Loucy (cell line): ENCODE results near the gene GAK.

Experiments used
- H2AFZ ChIP-seq: fragments of 200-600 bp; sonication (generic); 2 replicates; pipeline ENCODE4 v1.6.0; 2016; ENCODE audit warnings: antibody characterized with exemption, mild to moderate bottlenecking, low read length, moderate library complexity
- H3F3A ChIP-seq: fragments of 200-600 bp; 2 replicates; pipeline ENCODE4 v1.6.0; 2016; ENCODE audit warnings: antibody characterized with exemption, low read depth, mild to moderate bottlenecking
- H3K27me3 ChIP-seq: fragments of 200-600 bp; sonication (generic); 2 replicates; pipeline ENCODE4 v1.6.1; 2014; ENCODE audit warnings: low read length, mild to moderate bottlenecking; ENCODE audit not compliant: insufficient read depth, poor library complexity, severe bottlenecking
- H3K36me3 ChIP-seq: fragments of 200-600 bp; sonication (generic); 2 replicates; pipeline ENCODE4 v1.6.1; 2016; ENCODE audit warnings: low read length; ENCODE audit not compliant: insufficient read depth
- H3K4me1 ChIP-seq: fragments of 200-600 bp; sonication (generic); 2 replicates; pipeline ENCODE4 v1.5.1; 2014; ENCODE audit warnings: low read length, mild to moderate bottlenecking; ENCODE audit not compliant: insufficient read depth, poor library complexity, severe bottlenecking
- H3K4me2 ChIP-seq: fragments of 200-600 bp; sonication (generic); 2 replicates; pipeline ENCODE4 v1.6.0; 2014; ENCODE audit warnings: antibody characterized with exemption, low read length, low read depth, mild to moderate bottlenecking; ENCODE audit not compliant: poor library complexity, severe bottlenecking
- H3K4me3 ChIP-seq: fragments of 200-600 bp; sonication (generic); 2 replicates; pipeline ENCODE4 v1.5.1; 2014; ENCODE audit warnings: low read length, mild to moderate bottlenecking, mixed read lengths; ENCODE audit not compliant: poor library complexity, severe bottlenecking
- H3K79me2 ChIP-seq: fragments of 200-600 bp; sonication (generic); 2 replicates; pipeline ENCODE4 v1.6.1; 2014; ENCODE audit warnings: low read length; ENCODE audit not compliant: insufficient read depth
- H3K9ac ChIP-seq: fragments of 200-600 bp; sonication (generic); 2 replicates; pipeline ENCODE4 v1.6.0; 2014; ENCODE audit warnings: mild to moderate bottlenecking, low read depth, low read length, moderate library complexity; ENCODE audit not compliant: poor library complexity, severe bottlenecking
- H3K9me2 ChIP-seq: fragments of 200-600 bp; sonication (generic); replicated peaks from 2 replicates; pipeline ENCODE4 v1.6.1; 2016; ENCODE audit warnings: low read depth, low read length, mixed read lengths
- H3K9me3 ChIP-seq: fragments of 200-600 bp; sonication (generic); 2 replicates; pipeline ENCODE4 v1.6.1; 2014; ENCODE audit warnings: mild to moderate bottlenecking, antibody characterized with exemption, low read length, low read depth; ENCODE audit not compliant: insufficient read depth
- H4K20me1 ChIP-seq: fragments of 200-600 bp; sonication (generic); 2 replicates; pipeline ENCODE4 v1.6.0; 2014; ENCODE audit warnings: antibody characterized with exemption, low read length, mild to moderate bottlenecking; ENCODE audit not compliant: insufficient read depth, poor library complexity, severe bottlenecking
- CTCF ChIP-seq: fragments of 200-600 bp; sonication (generic); conservative IDR thresholded peaks from 2 replicates; pipeline ENCODE4 v1.5.1; 2014; ENCODE audit warnings: mild to moderate bottlenecking, antibody characterized with exemption, low read length
- EZH2phosphoT487 ChIP-seq: fragments of 200-600 bp; IDR thresholded peaks from 2 replicates; pipeline ENCODE4 v1.6.1; 2018; ENCODE audit warnings: antibody characterized with exemption, mild to moderate bottlenecking, moderate library complexity, borderline replicate concordance

GAK gene

GRCh38 chr4:900073-900472 is 32.0 kb downstream of the GAK start:
- H3K9ac ChIP-seq = no peak overlapping the region
- no peaks in the 10 kb centered on the region for H3K79me2 ChIP-seq
- peaks cover 3% of the 10 kb centered on the region for H4K20me1 ChIP-seq
- no peaks in the 10 kb centered on the region for H3K9me3 ChIP-seq
- TF ChIP-seq CTCF (no peak), EZH2phosphoT487 (no peak)
- H3K4me2 ChIP-seq = no peak overlapping the region
- H3K9me2 ChIP-seq = no peaks in the 10 kb centered on the region
- no peaks in the 10 kb centered on the region for H3K4me1 ChIP-seq
- H3K36me3 ChIP-seq = peaks cover 62% of the 10 kb centered on the region; the same call in 1 of the 2 replicates
- no peaks in the 10 kb centered on the region for H3F3A ChIP-seq
- H3K27me3 ChIP-seq = no peaks in the 10 kb centered on the region
- H2AFZ ChIP-seq = no peak overlapping the region
- no peak overlapping the region for H3K4me3 ChIP-seq

GRCh38 chr4:899556-899906 is 32.6 kb downstream of the GAK start:
- Histone ChIP-seq H3K4me2 (no peak overlapping the region), H3K27me3 (no peaks in the 10 kb centered on the region), H2AFZ (no peak overlapping the region), H3K36me3 (peaks cover 62% of the 10 kb centered on the region; the same call in 1 of the 2 replicates), H3K4me1 (no peaks in the 10 kb centered on the region), H3K9me3 (no peaks in the 10 kb centered on the region), H3F3A (no peaks in the 10 kb centered on the region), H3K79me2 (no peaks in the 10 kb centered on the region), H3K9ac (no peak overlapping the region), H3K9me2 (no peaks in the 10 kb centered on the region), H4K20me1 (peaks cover 3% of the 10 kb centered on the region), H3K4me3 (no peak overlapping the region)
- TF ChIP-seq CTCF (no peak), EZH2phosphoT487 (no peak)

GRCh38 chr4:898869-899555 is 33.1 kb downstream of the GAK start:
- peaks cover 3% of the 10 kb centered on the region for H4K20me1 ChIP-seq
- H3K36me3 ChIP-seq = peaks cover 61% of the 10 kb centered on the region; the same call in 1 of the 2 replicates

More at GRCh38 chr4:898869-899555, 33.1 kb downstream of the GAK start:
- TF ChIP-seq CTCF (no peak), EZH2phosphoT487 (no peak)
- Histone ChIP-seq H3K9ac (no peak overlapping the region), H3K9me2 (no peaks in the 10 kb centered on the region), H2AFZ (no peak overlapping the region), H3F3A (no peaks in the 10 kb centered on the region), H3K4me1 (no peaks in the 10 kb centered on the region), H3K27me3 (no peaks in the 10 kb centered on the region), H3K4me3 (no peak overlapping the region), H3K79me2 (no peaks in the 10 kb centered on the region), H3K9me3 (no peaks in the 10 kb centered on the region), H3K4me2 (no peak overlapping the region)
